NCI-H460 (cell line): Measurements from ENCODE around the gene MTA3. TPM values are rescaled to one million over a fixed set of nuclear protein-coding genes. Genes with fewer than 3 reads are reported as not detected.

Source experiments
- DNase-seq: peaks from one replicate; pipeline ENCODE4 v3.0.0-alpha.2; 2016; ENCODE audit warnings: low read depth; ENCODE audit errors: extremely low read depth
- total RNA-seq: library from RNA; depleted of rRNA; stranded (reverse); fragments of >200 nt; shearing (Covaris generic); gene quantifications from 2 replicates; pipeline ENCODE4 v1.2.3, GENCODE V29; 2014

The MTA3 gene
- total RNA-seq, 1 experiment from 2014 or later: 28.5 TPM

DNA sequence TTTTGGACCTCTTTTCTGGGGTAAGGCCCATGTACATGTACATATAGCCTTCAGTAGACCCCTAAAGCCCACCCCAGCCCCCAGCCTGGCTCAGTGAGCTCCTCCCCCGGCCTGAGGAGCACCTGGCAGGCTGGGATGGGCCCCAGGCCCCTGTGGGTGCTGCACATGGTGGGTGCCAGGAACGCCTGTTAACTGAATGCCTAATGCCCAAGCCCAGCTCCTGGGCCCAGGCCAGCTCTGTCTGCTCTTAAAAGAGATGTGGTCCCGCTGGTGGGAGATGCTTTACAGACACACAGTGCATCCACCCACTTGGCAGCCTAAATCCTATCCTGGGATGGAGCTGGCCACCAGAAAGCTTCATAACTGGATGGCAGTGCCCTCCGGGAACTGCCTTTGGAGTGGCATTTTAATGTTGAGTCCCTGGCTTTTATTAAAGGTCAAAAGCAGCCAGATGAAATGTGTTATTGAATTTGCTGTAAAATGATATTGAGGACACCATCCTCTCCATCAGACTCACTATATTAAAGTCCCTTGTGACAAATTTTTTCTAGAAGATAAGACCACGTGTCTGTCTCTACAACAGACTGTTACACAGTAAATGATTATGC, 203.2 kb downstream of the MTA3 start:
- no peak for DNase-seq

DNA sequence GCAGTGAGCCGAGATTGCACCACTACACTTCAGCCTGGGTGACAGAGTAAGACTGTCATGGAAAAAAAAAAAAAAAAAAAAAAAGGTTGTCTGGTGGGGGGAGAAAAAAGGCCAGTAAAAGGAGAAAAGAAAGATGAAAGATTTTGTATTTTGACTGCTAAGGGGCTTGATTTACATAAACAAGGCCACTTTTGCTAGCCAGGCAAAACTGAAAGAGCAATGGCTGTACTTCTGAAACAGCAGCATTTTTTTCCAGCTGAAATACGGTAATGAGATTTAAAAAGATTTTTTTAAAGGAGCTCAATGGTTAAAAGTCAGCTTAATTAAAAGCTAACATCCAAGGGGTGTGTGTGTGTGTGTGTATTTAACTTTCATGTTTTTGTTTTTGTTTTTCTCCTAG, 206.8 kb downstream of the MTA3 start:
- DNase-seq: no peak

DNA sequence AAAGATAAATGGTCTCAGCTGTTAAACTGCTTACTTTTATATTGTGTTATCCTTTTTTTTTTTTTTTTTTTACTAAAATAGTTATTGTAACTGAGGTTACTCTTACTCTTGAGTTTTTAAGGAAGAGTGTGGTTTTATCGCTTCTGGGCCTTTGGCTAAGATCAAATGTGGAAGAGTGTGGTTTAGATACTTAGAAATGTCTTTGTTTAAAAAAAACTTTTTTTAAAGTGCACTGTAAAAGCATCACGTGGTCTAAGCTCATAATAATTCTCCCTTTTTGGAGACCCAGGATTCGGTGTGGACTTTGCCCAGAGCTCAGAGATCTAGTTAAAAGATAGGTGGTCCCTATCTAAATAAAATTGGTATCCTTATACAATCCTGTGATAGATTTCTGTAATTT, 207.4 kb downstream of the MTA3 start:
- DNase-seq: no peak

DNA sequence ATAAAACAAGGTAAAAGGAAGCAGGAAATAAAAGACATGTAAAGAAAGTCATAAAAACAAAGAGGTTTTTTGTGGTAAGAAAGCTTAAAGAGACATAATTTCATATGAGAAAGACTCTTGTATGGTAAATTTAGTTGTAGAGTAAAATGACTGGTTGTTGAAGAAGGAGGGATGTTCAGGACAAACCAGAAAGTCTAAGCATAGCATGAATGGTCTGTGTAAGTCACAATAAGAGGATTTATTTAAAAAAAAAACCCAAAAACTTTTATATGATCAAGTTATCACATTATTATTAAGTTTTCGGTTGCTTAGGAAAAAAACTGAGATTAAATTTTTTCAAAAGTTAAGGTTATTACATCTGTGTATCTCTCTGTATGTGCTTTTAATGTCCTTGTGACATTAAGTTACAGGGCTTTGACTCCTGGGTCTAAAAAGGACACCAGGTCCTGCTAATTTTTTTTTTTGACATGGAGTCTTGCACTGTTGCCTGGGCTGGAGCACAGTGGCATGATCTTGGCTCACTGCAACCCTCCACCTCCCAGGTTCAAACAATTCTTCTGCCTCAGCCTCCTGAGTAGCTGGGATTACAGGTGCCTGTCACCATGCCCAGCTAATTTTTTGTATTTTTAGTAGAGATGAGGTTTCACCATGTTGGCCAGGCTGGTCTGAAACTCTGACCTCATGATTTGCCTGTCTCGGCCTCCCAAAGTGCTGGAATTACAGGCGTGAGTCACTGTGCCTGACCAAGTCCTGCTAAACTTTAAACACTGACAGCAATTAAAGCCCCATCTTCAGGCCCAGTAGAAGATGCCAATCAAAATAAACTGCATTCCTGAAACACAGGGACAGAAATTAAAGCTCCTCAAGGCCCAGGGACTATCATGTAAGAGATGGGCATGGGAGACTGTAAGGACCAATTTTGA, 209.7 kb downstream of the MTA3 start:
- no peak for DNase-seq

DNA sequence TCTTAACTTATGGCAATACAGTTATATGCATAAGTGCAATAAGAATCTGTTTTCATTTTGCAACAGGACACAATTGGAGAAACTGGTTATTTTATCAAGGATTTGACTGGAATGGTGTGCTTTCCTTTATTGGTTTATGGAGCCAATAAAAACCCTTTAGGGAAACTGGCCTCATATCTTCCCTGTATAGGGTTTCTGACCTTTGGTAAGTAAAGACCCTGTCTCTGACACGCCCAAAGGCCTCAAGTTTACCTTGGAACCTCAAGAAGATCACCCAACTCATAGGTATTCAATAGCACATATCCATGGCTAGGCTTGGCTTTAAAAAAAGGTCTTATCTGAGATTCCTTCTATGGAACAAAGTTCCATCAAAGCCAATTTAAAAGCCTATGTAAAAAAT, 212.7 kb downstream of the MTA3 start:
- no peak for DNase-seq

DNA sequence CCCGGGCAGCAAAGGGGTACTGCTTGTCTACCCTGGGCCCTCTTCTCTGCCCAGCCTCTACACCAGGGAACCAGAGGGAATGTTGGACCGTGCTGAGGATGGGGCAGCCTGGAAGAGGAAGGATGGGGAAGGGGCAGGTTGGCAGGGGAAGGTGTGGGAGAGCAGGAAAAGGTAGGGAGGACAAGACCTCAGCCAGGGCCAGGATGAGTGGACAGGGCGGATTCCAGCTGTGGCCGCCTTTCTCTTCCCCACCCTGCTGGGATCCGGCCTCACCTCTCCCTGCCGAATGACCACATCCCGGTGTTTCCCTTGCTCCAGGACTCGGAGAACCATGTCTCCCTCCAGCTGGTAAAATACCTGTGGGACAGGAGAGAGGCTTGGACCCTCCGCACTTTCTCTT, 215.1 kb downstream of the MTA3 start:
- DNase-seq: no peak

DNA sequence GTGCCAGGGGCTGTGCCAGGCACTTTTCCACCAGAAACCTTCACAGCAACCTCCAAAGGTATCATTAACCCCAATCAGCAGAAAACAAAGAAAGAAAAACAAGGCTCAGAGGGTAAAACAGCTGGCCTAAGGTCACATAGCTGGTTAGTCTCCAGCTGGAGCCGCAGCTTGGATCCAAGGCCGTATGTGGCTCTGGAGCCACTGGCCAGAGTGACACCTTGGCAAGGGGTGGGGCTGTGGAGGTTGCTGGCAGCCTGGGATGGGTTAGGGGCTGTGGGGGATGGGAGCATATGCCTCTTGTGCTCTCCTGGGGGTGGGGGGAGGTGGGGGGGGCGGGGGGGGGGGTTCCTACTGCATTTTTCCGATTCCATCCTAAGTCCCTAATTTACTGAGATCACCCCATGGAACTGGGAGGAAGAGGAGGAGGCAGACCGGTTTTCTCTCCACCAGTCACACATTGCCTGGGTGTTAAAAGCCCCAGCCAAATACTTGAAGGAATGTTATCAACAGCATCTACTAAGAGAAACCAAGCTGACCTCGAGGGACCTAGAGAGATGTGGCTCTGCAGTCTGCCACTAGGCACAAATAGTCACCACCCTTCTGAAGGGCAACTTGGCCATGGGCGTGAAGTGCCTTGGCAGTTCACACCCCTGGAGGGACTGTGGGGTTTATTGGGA, 215.9 kb downstream of the MTA3 start:
- no peak for DNase-seq

DNA sequence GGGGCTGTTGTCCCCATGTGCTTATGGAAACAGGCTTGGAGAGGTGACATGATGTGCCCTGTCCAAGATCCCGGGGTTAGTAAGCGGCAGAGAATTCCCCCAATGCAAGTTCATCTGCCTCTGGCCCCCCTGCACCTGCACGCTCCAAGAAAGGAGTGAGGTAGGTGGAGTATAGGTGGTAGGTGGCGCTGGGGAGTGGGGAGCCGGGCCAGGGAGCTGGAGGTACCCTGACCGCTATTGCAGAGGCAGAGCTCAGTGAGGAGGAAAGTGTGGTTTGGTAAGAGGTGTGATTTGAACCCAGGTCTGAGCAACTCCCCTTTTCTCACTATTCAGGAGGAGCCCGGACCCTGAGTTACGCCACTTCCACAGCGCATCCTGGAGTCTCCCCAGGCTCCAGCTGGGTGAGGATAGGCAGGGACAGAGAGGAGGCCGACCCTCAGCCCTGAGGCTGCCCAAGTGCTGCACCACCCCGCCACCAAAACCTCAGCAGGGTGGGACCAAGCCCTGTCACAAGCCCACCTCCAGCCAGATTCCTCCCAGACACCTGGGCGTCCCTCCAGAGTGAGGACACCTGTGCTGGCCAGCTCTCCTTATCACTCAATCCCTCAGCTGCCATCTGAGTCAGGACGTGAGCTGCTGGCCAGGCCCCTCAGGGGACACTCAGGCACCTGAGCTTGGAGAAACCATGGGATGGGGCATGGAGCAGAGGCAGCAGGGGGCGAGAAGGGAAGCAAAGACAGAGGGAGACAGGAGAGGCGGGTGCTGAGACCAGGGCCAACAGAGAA, 218.3 kb downstream of the MTA3 start:
- no peak for DNase-seq

DNA sequence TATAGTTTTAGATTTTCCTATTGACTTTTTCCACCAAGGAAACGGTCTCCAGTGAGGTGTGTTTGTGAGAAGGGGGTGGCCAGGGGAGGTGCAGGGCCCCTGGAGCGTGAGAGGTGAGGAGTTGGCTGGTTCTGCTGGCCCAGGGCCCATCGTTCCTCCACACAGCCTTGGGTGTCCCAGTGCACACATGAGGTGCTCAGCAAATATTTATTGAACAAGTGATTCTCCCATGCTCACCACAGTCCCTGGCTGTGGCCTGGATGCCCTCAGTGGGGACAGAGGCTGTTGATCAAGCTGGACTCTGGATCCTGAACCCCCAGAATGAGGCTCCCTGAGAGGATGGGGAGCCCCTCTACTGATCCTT, 219.0 kb downstream of the MTA3 start:
- no peak for DNase-seq

DNA sequence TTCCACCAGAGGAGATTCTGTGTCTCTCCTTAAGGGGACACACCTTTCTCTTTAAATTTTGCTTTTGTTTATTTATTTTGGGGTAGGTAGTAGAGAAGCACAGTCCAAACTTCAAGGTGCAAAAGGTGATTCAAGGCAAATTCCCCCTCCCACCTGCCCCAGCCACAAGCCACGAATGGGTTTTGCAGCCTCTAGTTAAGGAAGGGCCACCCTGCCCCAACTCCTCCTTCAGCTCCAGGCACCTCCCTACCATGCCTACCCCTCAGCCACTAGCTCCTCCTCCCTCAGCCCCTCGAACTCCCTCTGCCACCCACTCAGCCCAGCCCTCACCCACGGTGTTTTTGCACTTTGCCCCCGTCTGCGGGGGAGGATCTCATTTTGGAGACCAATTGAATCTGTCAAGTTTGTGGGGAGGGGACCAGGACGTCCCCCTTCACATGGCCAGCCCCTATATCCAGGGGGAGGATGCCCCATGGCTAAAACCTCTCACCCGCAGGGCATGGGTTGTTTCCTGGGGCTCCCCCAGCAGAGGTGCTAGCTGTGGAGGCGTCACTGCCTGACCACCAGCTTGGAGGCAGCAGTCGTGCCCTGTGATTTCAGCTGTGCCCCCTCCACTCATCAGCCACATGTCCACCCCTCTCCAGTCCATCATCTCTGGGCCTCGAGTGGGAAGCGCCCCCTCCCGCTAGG, 219.5 kb downstream of the MTA3 start:
- DNase-seq: no peak

DNA sequence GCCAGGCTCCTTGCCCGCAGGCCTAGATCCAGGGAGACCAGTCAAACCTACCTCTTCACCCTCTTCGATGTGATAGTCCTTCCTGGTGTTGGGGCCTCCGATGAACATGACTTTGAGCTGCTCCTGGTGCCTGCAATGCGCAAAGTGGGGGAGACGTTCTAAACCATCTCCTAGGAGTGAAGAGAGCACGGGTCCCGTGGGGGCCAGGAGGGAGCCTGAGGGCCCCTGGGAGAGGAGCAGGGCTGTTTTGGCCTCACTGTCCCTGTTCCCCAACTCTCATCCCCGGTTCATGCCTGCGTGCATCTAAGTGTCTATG, 220.0 kb downstream of the MTA3 start:
- no peak for DNase-seq

DNA sequence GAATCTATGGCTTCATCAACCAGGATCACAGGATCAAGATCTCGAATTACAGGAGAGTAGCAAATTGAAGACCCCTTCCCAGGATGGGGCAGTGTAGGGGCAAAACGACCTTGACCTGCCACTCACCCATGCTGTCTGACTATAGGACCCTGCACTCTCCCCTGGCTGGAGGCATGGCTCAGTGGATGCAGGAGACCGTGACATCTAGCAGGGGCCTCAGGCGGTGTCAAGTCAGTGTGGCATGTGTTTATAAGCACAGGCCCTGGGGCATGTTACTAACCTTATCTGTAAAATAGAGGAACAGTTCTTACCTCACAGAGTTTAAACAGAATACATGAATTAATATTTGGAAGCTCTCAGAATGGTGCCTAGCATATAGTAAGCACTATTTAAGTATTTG, 220.4 kb downstream of the MTA3 start:
- DNase-seq: no peak

DNA sequence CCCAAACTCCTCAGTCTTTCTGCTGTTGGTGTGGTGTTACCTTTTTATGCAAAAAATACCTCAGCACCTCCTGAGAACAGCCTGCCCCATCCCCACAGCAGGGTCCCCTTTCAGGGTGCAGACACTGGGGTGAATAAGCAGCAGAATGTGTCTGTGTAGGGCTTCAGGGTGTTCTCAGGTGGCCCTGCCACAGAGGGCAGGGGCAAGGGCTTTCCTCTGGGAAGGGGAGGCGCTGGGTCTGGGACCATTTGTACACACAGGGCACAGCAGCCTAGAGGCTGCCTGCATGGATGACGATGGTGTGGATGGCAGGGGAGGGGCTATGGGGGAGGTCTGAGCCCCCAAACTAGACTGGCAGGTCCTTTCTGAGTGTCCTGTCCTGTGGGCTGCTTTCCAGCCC, 221.3 kb downstream of the MTA3 start:
- DNase-seq: no peak

DNA sequence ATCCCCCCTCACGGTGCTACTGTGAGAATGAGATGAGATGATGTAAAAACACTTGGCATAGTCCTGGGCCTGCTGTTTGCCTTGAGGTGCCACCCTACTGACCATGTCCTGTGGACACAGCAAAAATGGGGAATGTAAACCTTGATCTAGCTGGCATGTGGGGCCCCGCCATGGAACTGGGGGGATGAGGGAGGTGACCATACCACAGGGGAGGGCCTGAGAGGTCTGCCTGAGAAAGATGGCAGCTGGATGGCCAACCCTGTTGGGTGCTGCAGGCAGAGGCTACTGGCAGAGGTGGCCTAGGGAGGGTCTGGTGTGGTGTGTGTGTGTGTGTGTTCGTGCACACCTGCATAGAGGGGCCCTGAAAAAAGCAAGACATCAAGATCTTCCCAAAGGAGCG, 223.2 kb downstream of the MTA3 start:
- no peak for DNase-seq

DNA sequence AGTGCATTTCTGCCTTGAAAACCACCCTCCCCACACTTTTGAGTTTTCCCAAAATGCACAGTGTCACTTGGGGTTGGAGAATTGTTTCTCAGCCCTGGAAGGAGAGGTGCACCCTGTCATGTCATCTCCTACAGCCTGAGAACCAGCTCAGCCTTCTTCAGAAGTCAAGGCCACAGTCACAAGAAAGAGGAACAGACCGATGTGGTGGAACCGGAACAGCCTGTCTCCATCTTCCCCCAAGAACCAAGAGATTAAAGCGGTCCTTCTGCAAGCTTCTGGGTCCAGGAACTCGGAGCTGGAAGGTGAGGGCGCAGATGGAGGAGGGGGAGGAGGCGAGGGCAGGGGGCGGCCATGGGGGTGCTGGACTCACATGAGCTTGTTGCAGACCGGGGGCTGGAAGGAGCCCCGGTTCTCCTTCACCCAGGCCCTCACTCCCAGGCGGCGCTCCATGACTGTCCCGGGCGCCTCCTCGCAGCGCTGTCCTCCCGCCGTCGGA, 223.7 kb downstream of the MTA3 start:
- no peak for DNase-seq

DNA sequence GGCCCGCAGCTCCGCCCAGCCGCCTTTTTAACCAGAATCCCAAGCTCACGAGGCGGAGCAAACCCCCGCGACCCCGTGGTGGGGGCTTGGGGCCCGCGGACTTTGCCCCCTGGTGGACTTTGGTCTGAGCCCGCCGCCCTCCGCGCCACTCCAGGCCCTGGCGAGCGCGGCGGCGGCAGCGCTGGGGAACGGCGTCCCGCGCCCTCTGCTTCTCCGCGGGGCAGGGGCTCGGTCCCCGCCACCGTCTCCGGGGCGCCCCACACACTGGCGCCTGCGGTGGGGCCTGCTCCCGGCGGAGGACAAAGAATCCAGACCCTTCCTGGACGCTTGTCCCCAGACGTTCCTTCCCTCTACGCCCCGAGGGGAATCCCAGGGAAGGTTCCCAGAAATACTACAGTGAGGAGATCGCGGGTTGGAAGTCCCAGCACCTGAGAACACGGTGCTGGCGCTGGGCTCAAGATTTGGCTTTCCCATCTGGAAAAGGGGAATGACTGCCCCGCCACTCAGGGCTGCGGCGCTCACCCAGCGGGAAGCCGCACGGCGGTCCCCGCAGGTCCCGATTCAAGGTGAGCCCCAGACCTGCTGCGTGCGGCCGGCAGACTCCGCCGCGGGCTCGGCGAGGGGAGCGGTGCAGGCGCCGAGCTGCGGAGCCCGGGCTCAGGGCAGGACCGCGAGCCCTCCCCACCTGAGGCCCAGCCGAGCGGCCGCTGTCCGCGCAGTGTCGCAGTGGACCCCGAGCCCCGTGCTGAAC, 224.3 kb downstream of the MTA3 start, which contains the start of gene HAAO:
Gene HAAO (minus strand): TSS at position 1 of the 751 bp plus-strand sequence. CDS start 47 bp downstream, outside the sequence.
- no peak for DNase-seq

DNA sequence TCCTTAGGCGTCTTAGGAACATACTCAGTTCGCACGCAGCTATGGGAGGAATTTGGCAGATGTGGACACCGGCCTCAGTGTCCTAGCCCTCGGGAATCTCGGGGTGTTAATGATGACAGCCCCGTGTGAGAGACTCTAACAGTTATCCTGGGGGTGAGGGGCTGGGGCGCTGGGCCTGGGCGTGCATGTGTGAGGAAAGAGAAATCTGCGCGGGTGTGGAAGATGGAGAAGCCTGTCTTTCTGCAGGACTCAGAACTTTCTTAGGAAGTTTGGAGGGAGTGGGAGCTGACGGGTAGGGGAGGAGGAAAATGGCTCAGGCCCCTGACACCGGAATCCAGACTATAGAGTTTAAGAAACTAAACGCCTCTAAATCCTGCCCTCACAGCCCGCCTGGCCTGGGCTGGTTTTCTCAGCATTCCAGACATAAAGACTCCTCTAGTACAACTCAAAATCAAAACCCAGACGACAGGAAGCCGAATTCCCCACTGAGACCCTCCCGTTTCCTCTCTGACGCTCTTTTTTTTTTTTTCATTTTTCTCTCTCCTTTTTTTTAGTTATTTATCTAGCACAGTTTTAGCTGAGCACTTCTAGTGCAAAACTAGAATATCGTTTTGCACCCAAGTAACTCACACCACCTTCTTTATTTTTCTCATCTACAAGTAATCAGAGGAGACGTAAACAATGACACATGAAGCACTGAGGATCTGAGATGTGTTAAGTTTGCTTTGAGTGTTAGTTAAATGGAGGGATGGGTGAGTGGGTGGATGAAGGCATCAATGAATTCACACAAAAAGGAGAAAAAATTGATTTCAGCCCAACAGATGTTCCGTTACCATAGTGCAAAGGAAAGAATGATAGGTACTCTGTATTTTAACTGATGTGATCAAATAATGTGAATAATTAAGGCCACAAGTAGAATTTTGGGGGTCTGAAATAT, 225.2 kb downstream of the MTA3 start:
- no peak for DNase-seq

DNA sequence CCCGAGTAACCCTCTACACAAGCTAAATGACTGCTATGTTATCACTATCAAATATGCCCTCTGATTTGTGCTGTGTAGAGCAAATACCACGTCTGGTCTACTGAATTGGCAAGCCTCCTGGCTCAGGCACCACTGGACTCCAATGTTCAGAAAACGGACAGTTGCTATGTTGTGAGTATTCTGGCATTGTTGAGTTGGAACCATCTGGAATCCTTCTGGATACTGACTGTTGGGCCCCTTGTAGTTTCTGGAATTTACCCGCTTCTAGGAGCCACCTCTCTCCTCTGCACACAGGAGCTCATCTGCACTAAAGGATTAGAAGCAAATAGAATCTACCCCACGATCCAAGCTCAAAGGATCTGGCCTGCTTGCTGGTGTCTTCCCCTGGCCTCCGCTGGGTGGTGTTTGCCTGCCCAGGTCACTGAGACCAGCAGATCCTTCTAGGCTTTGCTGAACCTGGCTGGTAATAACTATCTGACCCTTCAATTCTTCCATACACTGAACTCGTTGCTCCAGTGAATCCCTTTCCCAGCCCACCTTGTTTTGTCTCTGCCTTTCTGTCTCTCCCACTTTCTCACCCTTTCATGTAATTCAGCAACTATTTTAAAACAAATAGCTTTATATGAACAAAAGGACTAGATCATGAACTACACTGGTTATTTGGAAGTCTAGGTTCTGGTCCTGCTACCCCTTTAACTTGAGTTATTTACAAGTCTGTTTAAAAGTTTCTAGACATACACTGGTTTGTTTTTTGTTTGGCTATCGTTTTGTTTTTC, 226.0 kb downstream of the MTA3 start:
- peak; percentile 9 for DNase-seq
